Sigmoid colon (tissue), 7 donors: ENCODE measurements around the gene PLXND1. TPM values are rescaled to one million over a fixed set of nuclear protein-coding genes. Genes with fewer than 3 reads are reported as not detected.

Experiments used
- DNase-seq: peaks from one replicate; pipeline ENCODE4 v3.0.0-alpha.2; 2019
- H3K27ac ChIP-seq, 4 donors: fragments of 200-600 bp; sonication (generic); one replicate each; pipeline ENCODE4 v1.5.1; 2016 to 2019; ENCODE audit warnings: mild to moderate bottlenecking in 1 of 4
- H3K27me3 ChIP-seq, 3 donors: fragments of 200-600 bp; sonication (generic); one replicate each; pipeline ENCODE4 v1.5.1; 2019; ENCODE audit warnings: mild to moderate bottlenecking in 1 of 3
- H3K36me3 ChIP-seq, 4 donors: fragments of 200-600 bp; sonication (generic); one replicate each; pipeline ENCODE4 v1.5.1; 2016 to 2019
- H3K4me1 ChIP-seq, 4 donors: fragments of 200-600 bp; sonication (generic); one replicate each; pipeline ENCODE4 v1.5.1; 2017 to 2019
- H3K4me3 ChIP-seq, 4 donors: fragments of 200-600 bp; sonication (generic); one replicate each; pipeline ENCODE4 v1.5.1; 2017 to 2019; ENCODE audit warnings: mild to moderate bottlenecking in 2 of 4, moderate library complexity in 1 of 4
- H3K9me3 ChIP-seq, 4 donors: fragments of 200-600 bp in 3 of 4; sonication (generic) in 3 of 4; one replicate each; pipeline versions ENCODE4 v1.5.1 to v1.6.1; 2013 to 2019
- EP300 ChIP-seq, 4 donors: sonication (generic); formaldehyde crosslinking; IDR thresholded peaks; one replicate each; pipeline ENCODE4 v1.6.1; 2017; ENCODE audit warnings: antibody characterized with exemption in 4 of 4
- POLR2A ChIP-seq, 2 donors: fragments of 450-650 bp; IDR thresholded peaks; one replicate each; pipeline ENCODE4 v1.6.1; 2016; ENCODE audit warnings: antibody characterized with exemption in 2 of 2, mild to moderate bottlenecking in 2 of 2, moderate library complexity in 2 of 2
- POLR2AphosphoS5 ChIP-seq, 4 donors: sonication (generic); formaldehyde crosslinking; IDR thresholded peaks; one replicate each; pipeline ENCODE4 v1.6.1; 2017; ENCODE audit warnings: antibody characterized with exemption in 4 of 4
- WGBS, 2 donors: extraction: QIAGEN DNeasy Blood & Tissue Kit; methylation state at CpG; one replicate each; pipeline ENCODE4 v1.1.7; 2013; 5-methylcytosine and 5-hydroxymethylcytosine counted together
- intact Hi-C: fragments of 100-400 bp; cut with DNase I; formaldehyde crosslinking; loops from one replicate; pipeline ENCODE4 v1.15.1; 2023
- polyA plus RNA-seq, 3 donors: library from polyadenylated mRNA; stranded (reverse); fragments of 200-250 nt; gene quantifications; one replicate each; pipeline ENCODE4 v1.2.3, GENCODE V29; 2013
- total RNA-seq, 4 donors: library from RNA; depleted of rRNA; stranded (reverse); fragments of >200 nt; gene quantifications; one replicate each; pipeline ENCODE4 v1.1.0, GENCODE V29; 2016
- TF ChIP-seq, protein P1 (sequence below), 4 experiments: fragments of 450-650 bp in 3 of 4; fragments of 200-600 bp in 1 of 4; IDR thresholded peaks; one replicate each; pipeline ENCODE4 v1.5.1; 2016 to 2019; ENCODE audit warnings: antibody characterized with exemption in 4 of 4, mild to moderate bottlenecking in 3 of 4, moderate library complexity in 2 of 4
- donor health status: healthy with polysubstance abuse.
- donor health status: Bipolar disorder and iron deficiency.
- donor health status: healthy.

Gene PLXND1
- total and polyA plus RNA-seq, 7 donors: 9.6 to 77.0 (median 42.0) TPM

DNA sequence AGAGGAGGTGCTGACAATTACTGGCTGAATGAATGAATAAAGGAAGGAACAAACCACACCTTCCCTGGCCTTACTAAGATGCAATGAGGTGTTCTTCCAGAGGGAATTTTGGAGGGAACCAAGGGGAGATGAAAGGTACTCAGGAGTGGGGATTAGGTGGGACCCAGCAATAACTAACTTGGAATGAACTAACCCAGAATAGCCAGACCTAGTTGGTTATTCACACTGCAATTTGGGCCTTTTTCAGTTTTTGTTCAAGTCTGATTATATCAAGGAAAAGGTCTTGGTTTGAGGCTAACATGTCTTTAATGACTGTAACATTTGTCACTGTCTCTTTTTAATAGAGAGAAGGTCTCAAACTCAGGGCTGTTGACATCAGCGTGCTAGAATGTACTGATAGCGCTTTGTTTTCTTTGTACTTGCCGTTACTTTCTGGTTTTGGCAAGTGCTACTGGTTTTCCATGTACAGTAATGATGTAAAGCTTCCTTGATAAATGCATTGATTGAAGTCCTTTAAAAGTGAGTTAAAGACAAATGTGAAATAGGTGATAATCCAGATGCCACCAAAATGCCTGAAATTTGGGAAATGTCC is 3.2 kb upstream of the PLXND1 start:
- Histone ChIP-seq H3K9me3 (no peaks in the 10 kb centered on the region), H3K27me3 (peaks cover 0 to 16% (median 0%) of the 10 kb centered on the region in 3 donors), H3K27ac (peak overlapping the region in 2 of 4 donors; percentile 30 to 82), H3K4me3 (no peak overlapping the region), H3K4me1 (peaks cover 0 to 44% (median 33%) of the 10 kb centered on the region in 4 donors), H3K36me3 (no peaks in the 10 kb centered on the region)
- intact Hi-C loops: loop anchor here (5.0 kb wide), 1 partner anchor 117 kb away; no protein-coding TSS in a partner anchor
- WGBS, 2 donors: 14 to 57% methylated on average over 3 of the region's 3 CpGs
- no peak for DNase-seq
- TF ChIP-seq, protein P1, sequence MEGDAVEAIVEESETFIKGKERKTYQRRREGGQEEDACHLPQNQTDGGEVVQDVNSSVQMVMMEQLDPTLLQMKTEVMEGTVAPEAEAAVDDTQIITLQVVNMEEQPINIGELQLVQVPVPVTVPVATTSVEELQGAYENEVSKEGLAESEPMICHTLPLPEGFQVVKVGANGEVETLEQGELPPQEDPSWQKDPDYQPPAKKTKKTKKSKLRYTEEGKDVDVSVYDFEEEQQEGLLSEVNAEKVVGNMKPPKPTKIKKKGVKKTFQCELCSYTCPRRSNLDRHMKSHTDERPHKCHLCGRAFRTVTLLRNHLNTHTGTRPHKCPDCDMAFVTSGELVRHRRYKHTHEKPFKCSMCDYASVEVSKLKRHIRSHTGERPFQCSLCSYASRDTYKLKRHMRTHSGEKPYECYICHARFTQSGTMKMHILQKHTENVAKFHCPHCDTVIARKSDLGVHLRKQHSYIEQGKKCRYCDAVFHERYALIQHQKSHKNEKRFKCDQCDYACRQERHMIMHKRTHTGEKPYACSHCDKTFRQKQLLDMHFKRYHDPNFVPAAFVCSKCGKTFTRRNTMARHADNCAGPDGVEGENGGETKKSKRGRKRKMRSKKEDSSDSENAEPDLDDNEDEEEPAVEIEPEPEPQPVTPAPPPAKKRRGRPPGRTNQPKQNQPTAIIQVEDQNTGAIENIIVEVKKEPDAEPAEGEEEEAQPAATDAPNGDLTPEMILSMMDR (IDR thresholded peaks at IDR 0.05): no peak
- TF ChIP-seq POLR2A (IDR thresholded peaks at IDR 0.05) (no peak), EP300 (IDR thresholded peaks at IDR 0.05) (no peak), POLR2AphosphoS5 (IDR thresholded peaks at IDR 0.05) (no peak)

DNA sequence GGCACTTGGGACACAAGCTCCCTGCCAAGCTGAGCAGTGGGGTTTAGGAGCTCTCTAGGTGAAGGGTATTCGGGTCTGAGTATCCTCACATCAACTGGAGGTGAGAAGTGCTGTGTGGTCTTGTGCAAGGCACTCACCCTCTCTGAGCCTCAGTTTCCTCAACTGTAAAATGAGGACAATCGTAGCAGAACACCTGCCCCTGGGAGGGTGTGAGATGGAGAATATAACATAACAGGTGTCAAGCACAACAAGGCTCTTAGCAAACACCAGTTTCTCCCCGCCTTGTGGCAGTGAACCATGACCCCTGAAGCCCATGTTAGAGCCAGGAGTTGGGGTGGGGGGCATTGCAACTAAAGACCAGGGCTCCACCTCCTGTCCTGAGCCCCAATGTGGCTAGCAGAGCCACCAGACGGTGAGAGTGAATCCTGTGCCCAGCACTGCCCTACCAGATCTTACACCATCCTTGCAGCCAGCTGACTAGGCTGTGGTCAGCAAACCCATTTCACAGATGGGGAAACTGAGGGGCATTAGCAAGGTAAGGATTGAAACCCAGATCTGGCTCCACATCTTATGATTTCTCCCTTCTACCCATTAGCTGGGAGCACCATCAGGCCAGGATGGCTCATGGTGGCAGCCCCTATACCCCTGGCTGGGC is 2.6 kb upstream of the PLXND1 start:
- peaks cover 0 to 18% (median 0%) of the 10 kb centered on the region in 3 donors for H3K27me3 ChIP-seq
- no peak for TF ChIP-seq POLR2AphosphoS5 (IDR thresholded peaks at IDR 0.05)
- no peak for TF ChIP-seq EP300 (IDR thresholded peaks at IDR 0.05)
- TF ChIP-seq, protein P1 (IDR thresholded peaks at IDR 0.05): no peak
- no peak for TF ChIP-seq POLR2A (IDR thresholded peaks at IDR 0.05)
- no peaks in the 10 kb centered on the region for H3K36me3 ChIP-seq
- no peak overlapping the region for H3K4me3 ChIP-seq
- DNase-seq: no peak
- intact Hi-C loops: loop anchor here (5.0 kb wide), 1 partner anchor 117 kb away; no protein-coding TSS in a partner anchor
- H3K4me1 ChIP-seq: peaks cover 0 to 48% (median 38%) of the 10 kb centered on the region in 4 donors
- 47 to 76% methylated on average over 4 of the region's 4 CpGs for WGBS, 2 donors
- peak overlapping the region; percentile 81 to 84 (median 82) for H3K27ac ChIP-seq
- no peaks in the 10 kb centered on the region for H3K9me3 ChIP-seq

DNA sequence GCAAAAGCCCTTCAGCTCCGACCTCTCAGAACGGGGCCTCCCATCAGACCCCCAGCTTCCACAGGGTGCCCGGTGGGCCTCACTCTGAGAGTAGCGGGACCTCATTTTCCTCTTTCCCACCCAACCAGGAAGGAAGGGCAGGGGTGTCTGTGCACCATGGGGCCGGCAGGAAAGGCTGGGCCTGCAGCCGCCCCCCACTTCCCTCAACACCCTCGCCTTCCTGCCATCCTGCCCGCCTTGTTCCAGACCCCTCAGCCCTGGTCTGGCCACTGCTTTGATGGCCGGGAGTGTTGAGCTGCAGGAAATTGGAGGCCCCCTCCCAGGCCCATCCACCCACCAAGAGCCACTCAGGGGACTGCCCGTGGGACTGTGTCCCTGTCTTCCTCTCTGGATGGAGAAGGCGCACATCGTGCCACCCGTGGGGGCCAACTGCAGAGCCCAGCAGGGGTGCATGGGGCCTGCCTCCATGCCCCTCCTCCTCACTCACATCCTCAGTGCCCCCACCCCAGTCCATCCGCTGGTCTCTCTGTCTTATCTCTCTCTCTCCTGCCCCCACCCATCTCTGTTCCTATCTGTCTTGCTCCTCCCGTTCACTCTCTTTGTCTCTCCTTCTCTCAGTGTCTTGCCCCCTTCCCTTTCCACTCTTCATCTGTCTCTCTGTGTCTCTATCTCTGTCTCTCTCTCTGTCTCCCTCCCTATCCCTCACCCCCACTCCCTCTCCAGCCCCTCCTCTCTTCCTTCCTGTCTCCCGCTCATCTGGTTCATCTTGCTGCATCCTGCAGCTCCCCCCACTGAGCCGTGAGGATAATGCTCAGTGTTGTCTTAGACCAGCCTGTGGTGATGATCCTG is 1.8 kb upstream of the PLXND1 start:
- TF ChIP-seq POLR2AphosphoS5 (IDR thresholded peaks at IDR 0.05) (no peak), EP300 (IDR thresholded peaks at IDR 0.05) (no peak), POLR2A (IDR thresholded peaks at IDR 0.05) (no peak)
- TF ChIP-seq, protein P1 (IDR thresholded peaks at IDR 0.05): no peak
- H3K27me3 ChIP-seq: peaks cover 0 to 18% (median 0%) of the 10 kb centered on the region in 3 donors
- H3K4me1 ChIP-seq: peaks cover 0 to 52% (median 40%) of the 10 kb centered on the region in 4 donors
- intact Hi-C loops: loop anchor here (5.0 kb wide), 1 partner anchor 116 kb away; no protein-coding TSS in a partner anchor
- 47 to 62% methylated on average over 17 of the region's 17 CpGs for WGBS, 2 donors
- no peak for DNase-seq
- H3K4me3 ChIP-seq: no peak overlapping the region
- H3K27ac ChIP-seq: peak overlapping the region; percentile 81 to 84 (median 82)
- no peaks in the 10 kb centered on the region for H3K9me3 ChIP-seq
- no peaks in the 10 kb centered on the region for H3K36me3 ChIP-seq

DNA sequence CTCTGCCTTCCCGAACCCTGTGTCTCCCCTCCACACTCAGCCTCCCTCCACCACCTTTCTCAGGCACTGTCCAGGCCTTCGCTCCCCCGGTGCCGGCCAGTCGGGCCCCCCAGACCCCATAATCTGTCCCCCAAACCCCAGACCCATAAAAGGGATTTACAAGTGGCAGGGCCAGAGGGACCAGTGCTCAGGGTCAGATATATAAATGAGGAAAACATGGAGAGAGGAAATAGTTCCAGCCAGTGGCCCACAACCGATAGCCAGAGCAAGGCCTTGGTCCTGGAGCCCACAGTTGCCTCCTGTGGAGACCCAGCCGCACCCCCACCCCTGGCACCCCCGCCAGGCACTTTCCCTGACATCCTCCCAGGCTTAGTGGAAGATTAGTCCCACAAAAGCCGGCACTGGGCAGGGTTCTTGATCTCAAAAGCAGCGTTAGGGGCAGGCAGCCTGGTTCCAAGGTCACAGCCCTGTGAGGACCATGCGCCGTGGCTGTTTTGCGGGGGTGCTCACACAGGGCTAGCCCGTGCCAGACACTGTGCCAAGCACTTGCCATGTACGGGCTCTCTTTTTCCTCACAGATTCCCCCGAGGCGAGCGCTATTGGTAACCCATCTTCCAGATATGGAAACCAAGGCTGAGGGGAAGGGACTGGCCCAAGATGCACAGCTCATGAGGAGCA is 1.1 kb upstream of the PLXND1 start:
- Histone ChIP-seq H3K9me3 (no peaks in the 10 kb centered on the region), H3K27me3 (peaks cover 0 to 18% (median 0%) of the 10 kb centered on the region in 3 donors), H3K4me1 (peaks cover 0 to 53% (median 42%) of the 10 kb centered on the region in 4 donors), H3K4me3 (peak overlapping the region; percentile 49 to 60 (median 56)), H3K27ac (peak overlapping the region; percentile 81 to 84 (median 82)), H3K36me3 (no peaks in the 10 kb centered on the region)
- no peak for DNase-seq
- WGBS, 2 donors: 34 to 62% methylated on average over 18 of the region's 18 CpGs
- TF ChIP-seq EP300 (IDR thresholded peaks at IDR 0.05): no peak
- TF ChIP-seq, protein P1 (IDR thresholded peaks at IDR 0.05): no peak
- intact Hi-C loops: loop anchor here (5.0 kb wide), 1 partner anchor 115 kb away; no protein-coding TSS in a partner anchor
